ENCODE data around the gene OR11L1.

- TF ChIP-seq CTCF (IDR thresholded peaks at IDR 0.05) (no peak), RAD21 (IDR thresholded peaks at IDR 0.05; ENCODE audit: low read length) (no peak), MAX (IDR thresholded peaks at IDR 0.05; ENCODE audit: low read depth) (no peak), POLR2AphosphoS5 (IDR thresholded peaks at IDR 0.05; ENCODE audit: low read depth, low read length) (no peak), TAF1 (IDR thresholded peaks at IDR 0.05; ENCODE audit: borderline replicate concordance, low read depth, low read length) (no peak), SMC3 (IDR thresholded peaks at IDR 0.05; ENCODE audit: low read depth, low read length) (no peak), USF1 (IDR thresholded peaks at IDR 0.05; ENCODE audit: borderline replicate concordance, low read depth) (no peak), EP300 (IDR thresholded peaks at IDR 0.05; ENCODE audit: borderline replicate concordance in 1 of 2, low read depth in 1 of 2, low read length in 1 of 2) (no peak)
These were observed 44.2 kb downstream of the OR11L1 start for GRCh38 chr1:247797518-247797917.

Data from SK-N-SH (cell line).